ENCODE measurements around the gene KCNQ1OT1.

The KCNQ1OT1 gene

GRCh38 chr11:2699531-2700414, at the start of gene KCNQ1OT1:
Gene KCNQ1OT1, minus strand, starts transcription at chr11:2699994.
- DNase-seq = peak; percentile 77

- DNase-seq = no peak
Observed at GRCh38 chr11:2748814-2749554, 49.2 kb upstream of the KCNQ1OT1 start.

- DNase-seq = no peak
Observed at GRCh38 chr11:2748061-2748813, 48.4 kb upstream of the KCNQ1OT1 start.

- no peak for DNase-seq
Observed at GRCh38 chr11:2747248-2748027, 47.6 kb upstream of the KCNQ1OT1 start.

GRCh38 chr11:2746401-2747247, 46.8 kb upstream of the KCNQ1OT1 start:
- DNase-seq = no peak

- DNase-seq = no peak
Observed at GRCh38 chr11:2745511-2745910, 45.7 kb upstream of the KCNQ1OT1 start.

GRCh38 chr11:2744166-2744565, 44.4 kb upstream of the KCNQ1OT1 start:
- no peak for DNase-seq

- no peak for DNase-seq
Observed at GRCh38 chr11:2743427-2744110, 43.8 kb upstream of the KCNQ1OT1 start.

- no peak for DNase-seq
Observed at GRCh38 chr11:2742611-2743426, 43.0 kb upstream of the KCNQ1OT1 start.

- no peak for DNase-seq
Observed at GRCh38 chr11:2742201-2742600, 42.4 kb upstream of the KCNQ1OT1 start.

- DNase-seq = no peak
Observed at GRCh38 chr11:2741377-2742131, 41.8 kb upstream of the KCNQ1OT1 start.

- DNase-seq = no peak
Observed at GRCh38 chr11:2741006-2741376, 41.2 kb upstream of the KCNQ1OT1 start.

GRCh38 chr11:2740275-2740940, 40.6 kb upstream of the KCNQ1OT1 start:
- DNase-seq = no peak

- no peak for DNase-seq
Observed at GRCh38 chr11:2739531-2740274, 39.9 kb upstream of the KCNQ1OT1 start.

GRCh38 chr11:2738551-2739431, 39.0 kb upstream of the KCNQ1OT1 start:
- no peak for DNase-seq

GRCh38 chr11:2737866-2738265, 38.1 kb upstream of the KCNQ1OT1 start:
- no peak for DNase-seq

GRCh38 chr11:2737226-2737590, 37.4 kb upstream of the KCNQ1OT1 start:
- no peak for DNase-seq
